Head of caudate nucleus (tissue), 42 donors: ENCODE results near the gene ADAMTSL5.
A peak's percentile ranks its signal among the peaks of the same experiment; 100 is the strongest.
"Not testable (repeated sequence)": the region's sequence is repeated elsewhere in the genome, so short reads cannot be mapped to it uniquely, and the experiment has no call there.

ENCODE experiments used
- DNase-seq, 42 donors: peaks; one replicate each; pipeline versions ENCODE4 v3.0.0 to v3.0.0-alpha.2; 2020 to 2021; ENCODE audit warnings: mixed read lengths in 7 of 42
- intact Hi-C: fragments of 100-400 bp; cut with DNase I; formaldehyde crosslinking; loops from one replicate; pipeline ENCODE4 v1.15.0; 2022

The ADAMTSL5 gene

DNA sequence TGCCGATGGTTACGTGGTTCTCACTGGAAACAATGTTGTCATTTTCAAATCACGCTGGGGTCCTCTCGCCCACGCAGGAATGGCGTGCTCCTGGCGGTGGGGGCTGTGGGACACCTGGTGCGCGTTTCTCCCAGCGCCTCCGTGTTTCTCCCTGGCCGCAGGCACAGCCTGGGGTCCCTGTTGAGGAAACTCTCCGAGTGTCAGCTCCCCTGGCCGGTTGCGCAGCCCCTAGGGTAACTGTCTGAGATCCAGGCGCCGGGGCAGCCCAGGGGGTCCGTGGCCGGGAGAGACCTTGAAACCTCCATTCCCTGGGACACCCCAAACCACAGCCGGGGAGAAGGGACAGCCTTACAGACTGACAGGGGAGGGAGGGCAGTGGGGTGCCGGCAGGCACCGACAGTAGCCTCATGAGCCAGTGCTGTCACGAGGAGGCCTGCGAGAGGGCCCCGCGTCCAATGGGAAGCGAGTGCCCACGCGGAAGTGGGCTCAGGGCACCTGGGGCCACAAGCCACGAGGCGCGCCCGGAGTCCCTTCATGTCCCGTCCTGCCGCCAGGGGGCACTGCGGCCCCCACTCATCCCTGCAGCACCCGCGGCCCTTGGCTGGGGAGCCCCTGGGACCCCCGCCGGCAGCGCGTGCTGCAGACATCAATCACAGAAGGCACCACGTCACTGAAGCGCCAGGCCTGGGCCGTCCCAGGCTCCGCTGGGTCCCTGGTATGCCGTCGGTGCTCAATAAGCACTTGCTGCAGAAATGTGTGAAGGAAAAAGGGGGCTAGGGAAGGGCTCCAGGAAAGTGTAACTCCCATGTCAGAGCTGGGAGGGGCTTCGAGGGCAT, 9.5 kb downstream of the ADAMTSL5 start:
- peak; percentile 30 to 85 (median 63) for DNase-seq
- intact Hi-C loops: no loop called here

DNA sequence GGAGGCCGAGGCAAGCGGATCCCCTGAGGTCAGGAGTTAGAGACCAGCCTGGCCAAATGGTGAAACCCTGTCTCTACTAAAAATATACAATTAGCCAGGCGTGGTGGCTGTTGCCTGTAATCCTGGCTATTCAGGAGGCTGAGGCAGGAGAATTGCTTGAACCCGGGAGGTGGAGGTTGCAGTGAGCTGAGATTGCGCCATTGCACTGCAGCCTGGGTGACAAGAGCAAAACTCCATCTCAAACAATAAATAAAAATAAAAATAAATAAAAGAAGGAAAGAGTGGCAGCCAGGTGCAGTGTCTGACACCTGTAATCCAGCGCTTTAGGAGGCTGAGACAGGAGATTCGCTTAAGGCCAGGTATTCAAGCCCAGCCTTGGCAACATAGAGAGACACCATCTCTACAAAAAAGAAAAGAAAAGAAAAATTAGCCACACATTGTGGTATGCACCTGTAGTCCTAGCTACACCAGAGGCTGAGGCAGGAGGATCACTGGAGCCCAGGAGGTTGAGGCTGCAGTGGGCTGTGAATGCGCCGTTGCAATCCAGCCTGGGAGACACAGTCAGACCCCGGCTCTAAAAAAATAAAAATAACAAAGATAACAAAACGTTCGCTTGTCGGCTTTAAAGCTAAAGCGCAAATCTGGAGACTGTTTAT, 10.3 kb downstream of the ADAMTSL5 start:
- DNase-seq: no peak
- intact Hi-C loops: no loop called here

DNA sequence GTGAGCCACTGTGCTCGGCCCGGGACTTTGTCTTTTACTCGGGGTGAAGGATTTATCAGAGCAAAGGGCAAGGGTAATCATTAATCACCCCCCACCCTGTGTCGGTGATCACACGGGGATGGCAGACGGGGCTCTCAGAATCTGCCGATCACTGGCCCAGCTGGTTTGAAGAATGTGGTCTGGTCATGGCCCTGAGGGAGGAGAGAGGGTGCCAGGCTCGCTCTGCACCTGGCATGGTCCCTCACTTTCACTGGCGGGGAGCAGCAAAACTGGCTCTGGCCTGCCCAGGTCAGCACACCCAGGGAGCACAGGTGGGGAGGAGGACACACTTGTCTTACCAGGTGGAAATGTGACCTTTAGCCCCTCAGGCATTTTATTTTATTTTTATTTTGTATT, 11.6 kb downstream of the ADAMTSL5 start:
- intact Hi-C loops: no loop called here
- DNase-seq: no peak

DNA sequence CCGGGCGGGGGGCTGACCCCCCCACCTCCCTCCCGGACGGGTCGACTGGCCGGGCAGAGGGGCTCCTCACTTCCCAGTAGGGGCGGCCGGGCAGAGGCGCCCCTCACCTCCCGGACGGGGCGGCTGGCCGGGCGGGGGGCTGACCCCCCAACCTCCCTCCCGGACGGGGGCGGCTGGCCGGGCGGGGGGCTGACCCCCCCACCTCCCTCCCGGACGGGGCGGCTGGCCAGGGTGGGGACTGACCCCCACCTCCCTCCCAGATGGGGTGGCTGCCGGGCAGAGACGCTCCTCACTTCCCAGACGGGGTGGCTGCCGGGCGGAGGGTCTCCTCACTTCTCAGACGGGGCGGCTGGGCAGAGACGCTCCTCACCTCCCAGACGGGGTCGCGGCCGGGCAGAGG, 13.6 kb downstream of the ADAMTSL5 start:
- intact Hi-C loops, DNase-seq: not testable (repeated sequence)

DNA sequence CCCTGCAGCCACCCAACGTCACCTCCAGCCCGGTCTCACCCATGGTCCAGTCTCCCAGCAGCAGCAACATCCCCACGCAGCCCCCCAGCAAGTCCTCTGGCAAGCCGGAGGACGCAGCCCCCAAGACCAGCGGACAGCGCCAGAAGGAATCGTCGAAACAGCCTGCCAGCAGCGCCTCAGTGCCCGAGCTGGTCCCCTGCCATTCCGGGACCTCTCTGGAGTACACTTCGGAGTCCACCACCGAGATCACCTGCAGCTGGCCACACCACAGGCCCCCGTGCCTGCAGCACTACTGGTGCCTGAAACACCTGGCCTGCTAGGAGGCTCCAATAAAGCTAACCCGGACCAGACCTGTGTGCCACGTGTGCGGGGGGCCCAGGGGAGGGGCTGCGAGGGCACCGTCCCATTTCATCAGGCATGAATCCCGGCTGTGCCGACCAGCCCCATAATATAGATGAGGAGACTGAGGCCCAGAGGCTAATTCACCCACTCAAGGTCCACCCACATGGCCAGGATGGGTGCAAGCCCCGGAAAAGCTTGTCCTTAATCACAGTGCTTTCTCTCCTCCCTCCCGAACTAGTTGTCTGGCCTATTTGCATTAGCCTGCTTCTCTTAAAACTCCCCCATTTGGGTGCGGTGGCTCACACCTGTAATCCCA, 15.1 kb downstream of the ADAMTSL5 start:
- no peak for DNase-seq
- intact Hi-C loops: no loop called here

DNA sequence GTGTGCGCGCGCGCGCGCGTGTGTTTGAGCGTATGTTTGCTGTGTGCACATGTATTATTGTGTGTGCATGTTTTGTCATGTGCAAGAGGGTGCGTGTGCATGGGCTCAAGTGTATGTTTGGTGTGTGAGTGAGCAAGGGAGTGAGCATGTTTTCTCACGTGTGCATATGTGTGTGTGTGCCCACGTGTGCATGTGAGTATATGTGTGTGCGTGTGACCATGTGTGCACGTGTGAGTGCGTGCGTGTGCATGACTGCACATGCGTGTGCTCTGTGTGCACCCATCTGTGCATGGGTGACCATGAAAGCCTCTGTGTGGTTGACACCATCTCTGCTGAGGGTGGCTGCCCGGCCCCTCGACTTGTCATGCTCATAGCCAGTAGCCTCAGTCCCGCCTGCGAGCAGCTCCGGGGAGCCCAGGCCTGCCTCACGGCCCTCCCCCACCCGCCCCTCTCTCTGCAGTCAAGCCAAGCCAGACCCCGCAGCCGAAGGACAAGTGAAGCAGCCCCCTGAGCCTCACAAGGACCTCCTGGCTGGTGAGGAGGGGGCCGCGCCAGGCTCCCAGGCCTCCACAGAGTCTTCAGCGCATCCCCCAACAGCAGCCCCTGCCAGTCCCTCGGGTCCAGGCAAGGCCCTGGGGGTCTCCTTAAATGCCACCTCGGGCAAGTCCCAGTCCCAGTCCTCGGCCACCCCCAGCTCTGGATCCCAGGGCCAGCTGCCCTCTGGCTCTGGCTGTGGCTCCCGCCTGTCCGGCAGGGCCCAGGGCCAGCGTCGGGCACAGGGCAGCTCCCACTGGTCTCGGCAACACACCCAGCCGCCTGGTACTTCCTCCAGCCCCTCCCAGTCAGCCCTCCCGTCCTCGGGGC, 15.9 kb downstream of the ADAMTSL5 start:
- DNase-seq: no peak
- intact Hi-C loops: no loop called here

DNA sequence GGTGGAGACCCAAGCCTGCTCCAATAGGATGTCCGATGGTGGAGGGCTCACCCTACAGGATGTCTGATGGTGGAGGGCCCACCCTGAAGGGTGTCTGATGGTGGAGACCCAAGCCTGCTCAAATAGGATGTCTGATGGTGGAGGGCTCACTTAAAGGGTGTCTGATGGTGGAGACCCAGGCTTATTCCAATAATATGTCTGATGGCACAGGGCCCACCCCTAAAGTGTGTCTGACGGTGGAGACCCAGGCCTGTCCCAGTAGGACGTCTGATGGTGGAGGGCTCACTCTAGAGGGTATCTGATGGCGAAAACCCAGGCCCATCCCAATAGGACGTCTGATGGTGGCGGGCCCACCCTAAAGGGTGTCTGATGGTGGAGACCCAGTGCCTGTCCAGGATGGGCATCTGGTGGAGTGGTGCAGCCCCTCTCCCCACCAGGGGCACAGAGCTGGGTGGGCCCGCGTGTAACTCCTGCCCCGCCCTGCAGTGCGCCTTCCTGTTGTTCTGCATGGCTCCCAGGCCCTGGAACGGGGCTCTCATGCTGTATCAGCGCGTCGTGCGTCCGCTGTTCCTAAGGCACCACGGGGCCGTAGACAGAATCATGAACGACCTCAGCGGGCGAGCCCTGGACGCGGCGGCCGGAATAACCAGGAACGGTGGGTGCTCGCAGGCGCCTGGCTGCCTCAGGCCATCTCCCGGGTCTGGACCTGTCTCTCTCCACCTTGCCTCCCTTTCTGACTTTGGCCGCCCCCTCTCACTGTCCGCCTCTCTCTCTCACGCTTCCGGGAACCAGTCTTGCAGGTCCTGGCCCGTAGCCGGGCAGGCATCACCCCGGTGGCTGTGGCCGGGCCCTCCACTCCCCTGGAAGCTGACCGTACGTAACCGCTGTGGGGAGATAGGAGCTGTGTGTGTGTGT, 16.8 kb downstream of the ADAMTSL5 start:
- no peak for DNase-seq
- intact Hi-C loops: no loop called here

DNA sequence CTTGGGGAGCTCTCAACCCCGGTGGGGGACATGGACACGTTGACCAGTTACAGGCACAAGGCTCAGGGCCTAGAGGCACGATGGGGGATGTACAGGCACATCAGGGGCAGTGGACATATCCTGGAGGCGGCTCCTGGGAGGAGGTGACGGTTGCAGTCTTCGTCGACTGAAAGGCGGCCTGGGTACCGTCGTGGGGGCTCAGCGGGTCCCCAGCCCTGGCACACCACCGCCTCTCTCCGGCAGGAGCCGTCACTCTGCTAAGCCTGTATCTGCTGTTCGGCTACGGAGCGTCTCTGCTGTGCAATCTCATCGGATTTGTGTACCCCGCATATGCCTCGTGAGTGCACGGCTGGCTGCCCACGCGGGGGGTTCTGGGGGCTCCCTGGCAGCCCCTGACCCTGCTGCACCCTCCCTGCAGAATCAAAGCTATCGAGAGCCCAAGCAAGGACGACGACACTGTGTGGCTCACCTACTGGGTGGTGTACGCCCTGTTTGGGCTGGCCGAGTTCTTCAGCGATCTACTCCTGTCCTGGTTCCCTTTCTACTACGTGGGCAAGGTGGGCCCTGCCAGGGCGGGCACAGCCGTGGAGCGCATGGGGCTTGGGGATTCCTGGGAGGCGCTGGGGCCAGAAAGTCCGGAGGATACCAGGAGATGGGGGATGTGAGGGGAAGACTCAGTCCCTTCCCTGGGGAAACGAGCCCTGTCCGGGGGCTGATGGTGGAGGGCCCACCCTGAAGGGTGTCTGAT, 17.6 kb downstream of the ADAMTSL5 start:
- intact Hi-C loops: no loop called here
- no peak for DNase-seq

DNA sequence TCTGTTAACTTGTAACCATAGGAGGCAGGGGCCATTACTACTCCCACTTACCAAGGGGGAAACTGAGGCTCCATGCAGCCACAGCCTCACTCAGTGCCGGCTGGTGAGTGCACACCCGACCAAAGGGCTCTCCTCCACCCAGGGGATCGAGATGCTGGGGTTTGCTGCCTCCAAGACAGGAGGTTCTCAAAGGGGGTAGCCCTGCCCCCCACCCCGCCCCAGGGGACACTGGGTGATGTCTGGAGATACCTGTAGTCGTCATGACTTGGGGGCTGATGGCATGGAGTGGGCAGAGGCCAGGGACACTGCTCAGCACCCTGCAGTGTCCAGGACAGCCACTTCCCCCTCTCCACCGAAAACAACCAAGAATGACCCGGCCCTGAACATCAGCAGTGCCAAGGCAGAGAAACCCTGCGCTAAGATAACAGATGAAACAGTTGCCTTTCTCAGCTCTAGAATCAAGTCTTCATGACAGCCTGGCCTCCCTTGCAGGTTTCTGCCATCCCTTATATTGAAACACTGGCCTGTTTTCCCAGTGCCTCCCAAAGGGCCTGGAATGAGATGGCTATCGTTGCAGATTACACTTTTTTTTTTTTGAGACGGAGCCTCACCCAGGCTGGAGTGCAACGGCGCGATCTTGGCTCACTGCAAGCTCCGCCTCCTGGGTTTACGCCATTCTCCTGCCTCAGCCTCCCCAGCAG, 18.6 kb downstream of the ADAMTSL5 start:
- intact Hi-C loops: no loop called here
- DNase-seq: no peak

DNA sequence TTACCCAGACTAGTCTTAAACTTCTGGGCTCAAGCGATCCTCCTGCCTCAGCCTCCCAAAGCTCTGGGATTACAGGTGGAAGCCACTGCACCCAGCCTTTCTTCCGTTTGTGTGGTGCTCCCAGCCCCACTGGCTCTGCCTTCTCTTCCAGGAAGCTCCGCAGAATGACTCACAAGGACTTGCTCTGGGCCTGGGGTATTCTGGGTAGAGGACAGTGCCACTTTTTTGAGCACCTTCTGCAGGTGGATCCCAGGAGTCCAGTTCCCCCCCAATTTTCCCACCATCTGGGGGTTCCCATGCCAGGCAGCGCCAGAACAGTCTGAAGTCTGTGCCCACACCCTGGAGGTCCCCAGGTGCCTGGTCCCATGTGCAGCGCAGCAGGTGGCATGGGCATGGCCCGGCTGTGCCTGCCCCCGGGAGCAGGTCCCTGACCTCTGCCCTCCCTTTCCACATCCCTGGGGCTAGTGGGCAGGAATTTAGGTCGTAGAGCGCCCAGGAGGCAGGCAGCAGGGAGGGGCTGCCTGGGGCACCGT, 20.3 kb downstream of the ADAMTSL5 start:
- DNase-seq: no peak
- intact Hi-C loops: no loop called here

DNA sequence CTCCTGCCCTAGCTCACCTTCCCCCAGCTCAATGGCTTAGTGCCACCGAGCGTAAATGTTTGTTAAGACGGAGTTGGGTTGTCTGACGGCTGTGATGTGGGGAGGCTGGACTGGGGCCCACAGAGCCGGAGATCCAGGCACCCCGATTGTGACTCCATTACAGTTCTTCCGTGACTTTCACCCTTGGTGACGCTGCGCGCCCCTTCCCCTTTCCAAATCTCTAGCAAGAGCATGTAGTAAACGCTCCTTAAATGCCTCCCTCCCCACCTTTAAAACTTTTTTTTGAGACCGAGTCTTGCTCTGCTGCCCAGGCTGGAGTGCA, 21.0 kb downstream of the ADAMTSL5 start:
- intact Hi-C loops: loop anchor here (2.0 kb wide), 1 partner anchor 17 kb away; no protein-coding TSS in a partner anchor
- DNase-seq: no peak

DNA sequence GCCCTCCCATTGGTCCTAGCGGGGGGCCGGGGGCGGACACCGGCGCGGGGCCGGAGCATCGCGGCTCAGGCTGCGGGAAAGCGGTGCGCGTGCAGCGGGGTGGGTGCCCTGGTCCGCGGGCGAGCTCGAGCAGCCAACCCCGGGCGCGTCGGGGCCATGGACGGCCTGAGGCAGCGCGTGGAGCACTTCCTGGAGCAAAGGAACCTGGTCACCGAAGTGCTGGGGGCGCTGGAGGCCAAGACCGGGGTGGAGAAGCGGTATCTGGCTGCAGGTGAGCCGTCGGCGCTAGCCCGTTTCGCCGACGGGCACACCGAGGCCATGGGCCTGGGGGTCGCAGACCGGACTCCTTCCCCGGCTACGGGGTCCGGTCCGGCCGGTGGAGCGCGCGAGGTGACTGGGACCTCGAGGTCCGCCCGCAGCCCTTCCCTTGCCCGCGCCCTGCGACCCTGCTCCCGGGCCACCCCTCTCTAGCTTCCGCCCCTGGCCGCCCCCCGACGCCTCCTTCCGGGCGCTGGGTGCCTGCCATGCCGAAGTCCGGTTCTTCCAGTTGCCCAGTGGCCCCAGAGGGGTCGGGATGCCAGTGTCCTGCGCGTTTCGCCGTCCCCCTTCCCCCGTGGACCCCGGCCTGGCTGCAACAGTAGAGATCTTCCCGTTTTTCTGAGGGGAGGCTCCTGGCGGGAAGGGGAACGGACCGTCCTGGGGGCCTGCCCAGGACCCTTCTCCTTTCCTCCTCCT, 21.5 kb downstream of the ADAMTSL5 start, which contains the start of gene REEP6:
Gene REEP6, plus strand, starts transcription at position 68 of the 735 bp plus-strand sequence. Its CDS starts 89 bp downstream, at position 157.
- intact Hi-C loops: loop anchor here (2.0 kb wide), 1 partner anchor 18 kb away; no protein-coding TSS in a partner anchor
- DNase-seq: no peak

DNA sequence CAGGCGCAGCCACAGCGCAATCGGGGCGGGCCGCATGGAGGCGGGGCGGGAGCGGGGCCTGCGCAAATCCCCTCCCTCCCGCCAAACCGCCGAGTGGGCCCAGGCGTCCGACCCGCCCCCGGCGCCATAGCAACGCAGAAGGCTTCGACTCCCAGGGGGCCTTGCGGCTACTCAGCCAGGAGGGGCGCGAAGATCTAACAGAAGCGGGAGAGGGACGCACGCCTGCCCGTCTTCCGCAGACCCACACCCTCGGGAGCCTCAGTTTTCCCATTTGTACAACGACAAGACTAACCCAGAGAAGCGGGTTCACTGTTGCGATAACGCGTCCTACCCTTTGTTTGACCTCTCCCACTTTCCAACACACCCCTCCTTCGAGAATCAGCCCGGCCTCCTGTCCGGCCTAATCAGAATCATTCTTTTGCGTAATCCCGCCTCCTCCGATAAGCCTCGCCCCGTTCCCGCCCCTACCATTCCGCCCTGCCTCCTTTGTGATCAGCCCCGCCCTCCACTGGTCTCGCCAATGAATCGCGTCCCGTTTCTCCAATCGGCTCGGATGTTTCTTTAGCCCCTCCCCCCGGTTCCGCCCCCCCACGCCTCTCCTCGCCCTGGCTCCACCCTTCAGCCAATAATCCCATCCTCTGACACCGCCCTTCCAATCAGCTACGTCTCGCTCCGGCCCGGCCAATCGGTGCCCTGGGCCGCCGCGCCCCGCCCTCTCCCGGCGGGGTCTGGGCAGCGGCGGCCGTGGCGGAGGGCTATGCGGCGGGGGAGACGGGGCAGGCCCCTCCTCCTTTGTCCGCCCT, 22.3 kb downstream of the ADAMTSL5 start, which contains the start of gene PCSK4:
Gene PCSK4, minus strand, starts transcription at position 40 of the 803 bp plus-strand sequence. Its CDS starts 4 bp downstream, at position 36.
- intact Hi-C loops: loop anchor here (2.0 kb wide), 1 partner anchor 18 kb away; no protein-coding TSS in a partner anchor
- DNase-seq: peak; percentile 95 to 100 (median 99)

DNA sequence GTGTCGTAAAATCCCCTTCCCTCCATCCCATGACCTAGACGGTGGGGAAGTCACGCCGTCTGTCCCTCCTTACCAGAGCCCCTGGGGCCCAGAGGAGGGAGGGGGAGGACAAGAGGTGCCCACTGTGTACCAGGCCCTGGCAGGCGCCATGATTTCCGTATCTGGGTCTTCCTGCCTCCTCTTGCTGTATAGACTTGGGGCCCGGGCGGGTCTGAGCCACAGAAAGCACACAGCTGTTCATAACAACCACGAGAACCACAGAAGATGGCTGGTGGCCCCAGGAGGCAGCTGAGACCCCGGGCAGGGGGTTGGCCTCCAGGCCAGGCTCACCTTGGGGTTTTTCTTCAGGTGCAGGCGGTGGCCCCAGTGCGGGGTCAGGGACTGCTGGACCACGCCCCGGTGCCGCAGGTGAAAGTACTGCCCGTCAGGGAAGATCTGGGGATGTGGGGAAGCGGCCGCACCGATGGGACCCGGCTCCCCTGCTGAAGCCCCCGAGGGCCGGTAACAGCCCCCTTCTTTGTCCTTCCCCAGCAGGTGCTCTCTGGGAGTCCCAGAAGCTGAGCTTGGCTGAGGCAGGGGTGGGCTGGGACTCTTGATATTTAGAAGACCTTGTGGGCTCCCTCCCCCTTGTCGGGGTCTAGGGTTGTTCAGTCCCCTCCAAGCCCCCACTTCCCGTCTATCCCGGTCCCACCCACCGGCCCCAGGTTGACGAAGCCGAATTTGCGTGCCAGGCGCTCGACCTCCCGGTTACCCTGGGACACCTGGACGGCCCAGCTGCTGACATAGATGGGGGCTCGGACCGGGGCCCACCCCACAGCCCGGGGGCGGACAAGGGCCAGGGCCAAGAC, 23.1 kb downstream of the ADAMTSL5 start:
- intact Hi-C loops: loop anchor here (2.0 kb wide), 1 partner anchor 19 kb away; no protein-coding TSS in a partner anchor
- no peak for DNase-seq
